SK-N-SH treated with all-trans-retinoic acid at 6 μM for 48 hours (cell line): ENCODE measurements around the gene FOXN3.

Source experiments
- ATAC-seq: fragments of 200-7000 bp; cut with Tn5 transposase; 3 replicates; pipeline ENCODE4 v1.9.1; 2020; ENCODE audit warnings: mild to moderate bottlenecking, moderate library complexity
- ARNTL ChIP-seq: fragments of 450-650 bp; formaldehyde crosslinking; IDR thresholded peaks from 2 replicates; pipeline ENCODE4 v1.5.0; 2020; ENCODE audit warnings: low read depth, mild to moderate bottlenecking, moderate library complexity, borderline replicate concordance
- CSDC2 ChIP-seq: fragments of 250-450 bp; sonication (Bioruptor Pico); IDR thresholded peaks from 2 replicates; pipeline ENCODE4 v1.5.0; 2020; ENCODE audit warnings: mild to moderate bottlenecking, moderate library complexity
- CSRNP3 ChIP-seq: fragments of 250-450 bp; sonication (Bioruptor Pico); IDR thresholded peaks from 2 replicates; pipeline ENCODE4 v1.5.1; 2021; ENCODE audit warnings: mild to moderate bottlenecking, moderate library complexity
- ESRRG ChIP-seq: fragments of 250-450 bp; sonication (Bioruptor Pico); IDR thresholded peaks from 2 replicates; pipeline ENCODE4 v1.6.1; 2021; ENCODE audit warnings: mild to moderate bottlenecking
- GLIS3 ChIP-seq: fragments of 250-450 bp; sonication (Bioruptor Pico); IDR thresholded peaks from 2 replicates; pipeline ENCODE4 v1.5.0; 2020; ENCODE audit warnings: mild to moderate bottlenecking, moderate library complexity
- ISL1 ChIP-seq: fragments of 250-450 bp; sonication (Bioruptor Pico); IDR thresholded peaks from 2 replicates; pipeline ENCODE4 v2.1.2; 2022; ENCODE audit warnings: mild to moderate bottlenecking, moderate library complexity
- OSR1 ChIP-seq: fragments of 250-450 bp; sonication (Bioruptor Pico); IDR thresholded peaks from 2 replicates; pipeline ENCODE4 v1.8.0; 2022; ENCODE audit warnings: moderate library complexity, mild to moderate bottlenecking, inconsistent platforms
- PPARA ChIP-seq: fragments of 250-450 bp; sonication (Bioruptor Pico); IDR thresholded peaks from 2 replicates; pipeline ENCODE4 v1.5.0; 2020; ENCODE audit warnings: mild to moderate bottlenecking, borderline replicate concordance
- RARB ChIP-seq: fragments of 250-450 bp; sonication (Bioruptor Pico); IDR thresholded peaks from 2 replicates; pipeline ENCODE4 v1.8.0; 2021; ENCODE audit warnings: mild to moderate bottlenecking, moderate library complexity
- SNAI2 ChIP-seq: fragments of 250-450 bp; sonication (Bioruptor Pico); IDR thresholded peaks from 2 replicates; pipeline ENCODE4 v1.5.0; 2020; ENCODE audit warnings: mild to moderate bottlenecking, moderate library complexity
- TCF4 ChIP-seq: fragments of 250-450 bp; sonication (Bioruptor Pico); IDR thresholded peaks from 2 replicates; pipeline ENCODE4 v1.8.0; 2021; ENCODE audit warnings: mild to moderate bottlenecking, moderate library complexity, borderline replicate concordance
- TOX ChIP-seq: fragments of 250-450 bp; sonication (Bioruptor Pico); IDR thresholded peaks from 2 replicates; pipeline ENCODE4 v1.8.0; 2021; ENCODE audit warnings: mild to moderate bottlenecking, moderate library complexity, borderline replicate concordance
- TSHZ2 ChIP-seq: fragments of 250-450 bp; sonication (Bioruptor Pico); IDR thresholded peaks from 2 replicates; pipeline ENCODE4 v1.5.0; 2020; ENCODE audit warnings: mild to moderate bottlenecking, moderate library complexity
- ZC3H10 ChIP-seq: fragments of 250-450 bp; sonication (Bioruptor Pico); IDR thresholded peaks from 2 replicates; pipeline ENCODE4 v1.5.1; 2021; ENCODE audit warnings: mild to moderate bottlenecking, moderate library complexity
- ZFP30 ChIP-seq: fragments of 450-650 bp; formaldehyde crosslinking; IDR thresholded peaks from 2 replicates; pipeline ENCODE4 v1.5.0; 2022; ENCODE audit warnings: mild to moderate bottlenecking, moderate library complexity
- ZNF565 ChIP-seq: fragments of 450-650 bp; formaldehyde crosslinking; conservative IDR thresholded peaks from 2 replicates; pipeline ENCODE4 v1.5.0; 2020; ENCODE audit warnings: low read depth, mild to moderate bottlenecking, moderate library complexity
- ZNF70 ChIP-seq: fragments of 450-650 bp; formaldehyde crosslinking; IDR thresholded peaks from 2 replicates; pipeline ENCODE4 v1.5.0; 2020; ENCODE audit warnings: mild to moderate bottlenecking, moderate library complexity
- ZNF8 ChIP-seq: fragments of 450-650 bp; formaldehyde crosslinking; IDR thresholded peaks from 2 replicates; pipeline ENCODE4 v1.5.0; 2020; ENCODE audit warnings: mild to moderate bottlenecking, moderate library complexity
- TF ChIP-seq, protein P1 (sequence below): fragments of 250-450 bp; sonication (Bioruptor Pico); IDR thresholded peaks from 2 replicates; pipeline ENCODE4 v1.8.0; 2020; ENCODE audit warnings: mild to moderate bottlenecking, moderate library complexity, borderline replicate concordance
- TF ChIP-seq, protein P2 (sequence below): fragments of 250-450 bp; sonication (Bioruptor Pico); IDR thresholded peaks from 2 replicates; pipeline ENCODE4 v1.8.0; 2021; ENCODE audit warnings: low read depth, mild to moderate bottlenecking, moderate library complexity, borderline replicate concordance

FOXN3 gene

DNA sequence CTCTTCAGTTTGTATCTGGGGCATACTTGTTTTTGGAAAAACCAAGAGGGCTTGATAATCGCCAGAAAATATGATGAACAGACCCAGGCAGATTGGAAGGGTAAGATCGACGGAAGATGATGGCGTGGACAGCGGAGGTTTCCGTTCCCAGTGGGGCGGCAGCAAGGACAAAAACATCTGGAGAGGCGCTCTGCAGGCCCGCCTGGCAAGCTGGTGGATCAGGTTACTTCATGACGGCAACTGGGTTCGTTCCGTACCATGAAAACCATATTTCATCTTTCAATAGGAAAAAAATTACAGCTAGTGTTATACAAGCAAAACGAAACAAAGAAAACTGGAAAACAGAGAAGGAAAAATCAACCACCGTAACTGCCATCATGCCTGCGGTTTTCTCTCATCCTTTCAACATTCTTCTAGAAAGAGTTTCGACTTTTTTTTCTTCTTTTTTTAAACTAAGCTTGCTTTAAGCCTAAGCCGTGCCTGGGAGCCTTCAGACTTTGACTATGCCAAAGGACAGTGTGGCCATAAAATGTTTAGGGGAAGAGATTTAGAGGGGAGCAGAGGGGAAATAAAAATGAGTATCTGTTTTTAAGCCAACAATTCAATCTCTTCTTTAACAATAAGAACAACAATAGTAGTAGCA is 210.5 kb downstream of the FOXN3 start:
- ATAC-seq = no peak
- no peak for TF ChIP-seq CSDC2 (CRISPR knock-in tag)
- TF ChIP-seq SNAI2 (CRISPR knock-in tag) = no peak
- TF ChIP-seq ARNTL = no peak
- TF ChIP-seq ESRRG (CRISPR knock-in tag) = no peak
- TF ChIP-seq, protein P1, sequence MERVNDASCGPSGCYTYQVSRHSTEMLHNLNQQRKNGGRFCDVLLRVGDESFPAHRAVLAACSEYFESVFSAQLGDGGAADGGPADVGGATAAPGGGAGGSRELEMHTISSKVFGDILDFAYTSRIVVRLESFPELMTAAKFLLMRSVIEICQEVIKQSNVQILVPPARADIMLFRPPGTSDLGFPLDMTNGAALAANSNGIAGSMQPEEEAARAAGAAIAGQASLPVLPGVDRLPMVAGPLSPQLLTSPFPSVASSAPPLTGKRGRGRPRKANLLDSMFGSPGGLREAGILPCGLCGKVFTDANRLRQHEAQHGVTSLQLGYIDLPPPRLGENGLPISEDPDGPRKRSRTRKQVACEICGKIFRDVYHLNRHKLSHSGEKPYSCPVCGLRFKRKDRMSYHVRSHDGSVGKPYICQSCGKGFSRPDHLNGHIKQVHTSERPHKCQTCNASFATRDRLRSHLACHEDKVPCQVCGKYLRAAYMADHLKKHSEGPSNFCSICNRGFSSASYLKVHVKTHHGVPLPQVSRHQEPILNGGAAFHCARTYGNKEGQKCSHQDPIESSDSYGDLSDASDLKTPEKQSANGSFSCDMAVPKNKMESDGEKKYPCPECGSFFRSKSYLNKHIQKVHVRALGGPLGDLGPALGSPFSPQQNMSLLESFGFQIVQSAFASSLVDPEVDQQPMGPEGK = no peak
- no peak for TF ChIP-seq ZNF70 (CRISPR knock-in tag)
- TF ChIP-seq TSHZ2 (CRISPR knock-in tag) = no peak
- no peak for TF ChIP-seq TCF4 (CRISPR knock-in tag)

- ATAC-seq = no peak
- TF ChIP-seq ZNF565 (CRISPR knock-in tag) = no peak
- TF ChIP-seq ZC3H10 (CRISPR knock-in tag) = no peak
- no peak for TF ChIP-seq RARB (CRISPR knock-in tag)
- TF ChIP-seq ZNF8 (CRISPR knock-in tag) = no peak
- TF ChIP-seq SNAI2 (CRISPR knock-in tag) = no peak
- TF ChIP-seq CSRNP3 (CRISPR knock-in tag) = no peak
- no peak for TF ChIP-seq CSDC2 (CRISPR knock-in tag)
- TF ChIP-seq ISL1 (CRISPR knock-in tag) = no peak
- TF ChIP-seq ZNF70 (CRISPR knock-in tag) = no peak
- no peak for TF ChIP-seq GLIS3 (CRISPR knock-in tag)
- TF ChIP-seq ARNTL = no peak
- TF ChIP-seq ESRRG (CRISPR knock-in tag) = no peak
- TF ChIP-seq, protein P2, sequence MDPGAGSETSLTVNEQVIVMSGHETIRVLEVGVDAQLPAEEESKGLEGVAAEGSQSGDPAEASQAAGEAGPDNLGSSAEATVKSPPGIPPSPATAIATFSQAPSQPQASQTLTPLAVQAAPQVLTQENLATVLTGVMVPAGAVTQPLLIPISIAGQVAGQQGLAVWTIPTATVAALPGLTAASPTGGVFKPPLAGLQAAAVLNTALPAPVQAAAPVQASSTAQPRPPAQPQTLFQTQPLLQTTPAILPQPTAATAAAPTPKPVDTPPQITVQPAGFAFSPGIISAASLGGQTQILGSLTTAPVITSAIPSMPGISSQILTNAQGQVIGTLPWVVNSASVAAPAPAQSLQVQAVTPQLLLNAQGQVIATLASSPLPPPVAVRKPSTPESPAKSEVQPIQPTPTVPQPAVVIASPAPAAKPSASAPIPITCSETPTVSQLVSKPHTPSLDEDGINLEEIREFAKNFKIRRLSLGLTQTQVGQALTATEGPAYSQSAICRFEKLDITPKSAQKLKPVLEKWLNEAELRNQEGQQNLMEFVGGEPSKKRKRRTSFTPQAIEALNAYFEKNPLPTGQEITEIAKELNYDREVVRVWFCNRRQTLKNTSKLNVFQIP (CRISPR knock-in tag) = no peak
- no peak for TF ChIP-seq OSR1 (CRISPR knock-in tag)
- TF ChIP-seq, protein P1 = no peak
- no peak for TF ChIP-seq ZFP30 (CRISPR knock-in tag)
- no peak for TF ChIP-seq TCF4 (CRISPR knock-in tag)
Measured at GRCh38 chr14:89205137-89205740, 211.8 kb downstream of the FOXN3 start.

- no peak for ATAC-seq
- TF ChIP-seq PPARA (CRISPR knock-in tag) = no peak
- no peak for TF ChIP-seq CSDC2 (CRISPR knock-in tag)
- no peak for TF ChIP-seq GLIS3 (CRISPR knock-in tag)
- TF ChIP-seq ZFP30 (CRISPR knock-in tag) = no peak
- no peak for TF ChIP-seq ZNF8 (CRISPR knock-in tag)
- TF ChIP-seq ARNTL = no peak
- TF ChIP-seq ESRRG (CRISPR knock-in tag) = no peak
- TF ChIP-seq ZNF70 (CRISPR knock-in tag) = no peak
- no peak for TF ChIP-seq RARB (CRISPR knock-in tag)
- no peak for TF ChIP-seq TOX
- TF ChIP-seq CSRNP3 (CRISPR knock-in tag) = no peak
- TF ChIP-seq, protein P1 = no peak
- TF ChIP-seq SNAI2 (CRISPR knock-in tag) = no peak
Measured at GRCh38 chr14:89202413-89203190, 214.4 kb downstream of the FOXN3 start.
